Panc1 (cell line): ENCODE data around the gene DDX28. TPM values are rescaled to one million over a fixed set of nuclear protein-coding genes. Genes with fewer than 3 reads are reported as not detected.

Experiments
- ATAC-seq: fragments of 200-7000 bp; cut with Tn5 transposase; 2 replicates; pipeline ENCODE4 v1.9.1; 2020; ENCODE audit warnings: mild to moderate bottlenecking, moderate library complexity
- BruUV-seq: library from RNA; stranded (reverse); fragments of 400-500 nt; replicated peaks from 2 replicates; lab custom pipeline; 2021; lab: Mats Ljungman, UMichigan
- CTCF ChIA-PET: fragments of 300-600 bp; sonication (Branson Sonifier 250); formaldehyde crosslinking; loops from one replicate; lab custom pipeline; 2022; ENCODE audit warnings: antibody characterized with exemption; lab: Charles Lee
- POLR2A ChIA-PET: fragments of 300-600 bp; sonication (Branson Sonifier 250); formaldehyde crosslinking; loops from one replicate; lab custom pipeline; 2022; ENCODE audit warnings: antibody characterized with exemption; lab: Charles Lee
- DNase-seq: peaks from one replicate; pipeline ENCODE4 v3.0.0-alpha.2; 2010; ENCODE audit warnings: low read depth, low spot score
- H3K27ac ChIP-seq: 2 replicates; pipeline ENCODE4 v1.5.1; 2011; ENCODE audit warnings: mild to moderate bottlenecking, low read length, inconsistent platforms
- H3K27me3 ChIP-seq: fragments of 200-500 bp; sonication (Bioruptor generic); 2 replicates; pipeline ENCODE4 v1.6.0; 2014; ENCODE audit warnings: low read length, inconsistent platforms; ENCODE audit not compliant: control insufficient read depth, insufficient read depth
- H3K36me3 ChIP-seq: fragments of 200-500 bp; sonication (Bioruptor generic); 2 replicates; pipeline ENCODE4 v1.5.1; 2014; ENCODE audit warnings: inconsistent platforms, mild to moderate bottlenecking, low read length, moderate library complexity; ENCODE audit not compliant: control insufficient read depth, insufficient read depth
- H3K4me1 ChIP-seq: 2 replicates; pipeline ENCODE4 v1.5.1; 2011; ENCODE audit warnings: inconsistent platforms, mild to moderate bottlenecking, low read length, moderate library complexity; ENCODE audit not compliant: control insufficient read depth, insufficient read depth
- H3K4me3 ChIP-seq, 2 experiments: 2 replicates each; pipeline ENCODE4 v1.5.1; 2011 to 2012; ENCODE audit warnings: low read depth in 2 of 2, low read length in 2 of 2, mild to moderate bottlenecking in 2 of 2, inconsistent platforms in 1 of 2, moderate library complexity in 1 of 2
- H3K9me3 ChIP-seq: fragments of 200-500 bp; sonication (Bioruptor generic); 2 replicates; pipeline ENCODE4 v1.5.1; 2014; ENCODE audit warnings: low read depth, mild to moderate bottlenecking, inconsistent platforms, low read length, moderate library complexity; ENCODE audit not compliant: control insufficient read depth, insufficient read depth
- CTCF ChIP-seq: fragments of 450-650 bp; IDR thresholded peaks from 2 replicates; pipeline ENCODE4 v1.5.1; 2017; ENCODE audit warnings: mild to moderate bottlenecking
- POLR2AphosphoS5 ChIP-seq: IDR thresholded peaks from 2 replicates; pipeline ENCODE4 v1.6.1; 2012; ENCODE audit warnings: mild to moderate bottlenecking, low read depth, low read length, moderate library complexity
- REST ChIP-seq, 2 experiments: IDR thresholded peaks; 2 replicates each; pipeline ENCODE4 v1.6.1; 2011 to 2012; ENCODE audit warnings: low read depth in 2 of 2, control low read depth in 1 of 2, low read length in 1 of 2, mild to moderate bottlenecking in 1 of 2, moderate library complexity in 1 of 2; ENCODE audit not compliant: insufficient read depth in 1 of 2
- SIN3A ChIP-seq: IDR thresholded peaks from 2 replicates; pipeline ENCODE4 v1.6.1; 2012; ENCODE audit warnings: low read depth, mild to moderate bottlenecking, low read length, moderate library complexity, borderline replicate concordance; ENCODE audit not compliant: insufficient read depth
- TCF7L2 ChIP-seq: IDR thresholded peaks from 2 replicates; pipeline ENCODE4 v1.6.1; 2011; ENCODE audit warnings: mild to moderate bottlenecking, low read depth, low read length, inconsistent platforms
- in situ Hi-C: cut with HindIII; loops from 2 replicates; pipeline ENCODE4 v1.10.0; 2016; ENCODE audit warnings: low sequenced_read_pairs, low pct_unique_long_range_greater_than_20kb
- intact Hi-C: fragments of 100-400 bp; cut with micrococcal nuclease; formaldehyde crosslinking; loops from one replicate; pipeline ENCODE4 v1.10.0; 2022; ENCODE audit not compliant: unreplicated experiment
- total RNA-seq: library from RNA; stranded (reverse); gene quantifications from one replicate; pipeline ENCODE4 v1.2.1, GENCODE V29; 2021; ENCODE audit not compliant: unreplicated experiment

The DDX28 gene
- total RNA-seq, 1 experiment from 2014 or later = 8.4 TPM

GRCh38 chr16:67979955-67980678, 42.9 kb downstream of the DDX28 start, which contains the start of gene DPEP3:
TSS of gene DPEP3 (minus strand) at chr16:67980499. CDS start at chr16:67980380, 119 bp downstream.
- no peak for DNase-seq
- Histone ChIP-seq H3K4me1 (no peaks in the 10 kb centered on the region; the same call in 1 of the 2 replicates), H3K36me3 (no peaks in the 10 kb centered on the region), H3K4me3 (no peak within 1 kb of the TSS), H3K9me3 (no peaks in the 10 kb centered on the region), H3K27ac (no peak within 1 kb of the TSS), H3K27me3 (no peaks in the 10 kb centered on the region)
- ChIA-PET CTCF (no interaction called here), POLR2A (no interaction called here)
- TF ChIP-seq REST (IDR thresholded peaks at IDR 0.05; ENCODE audit: insufficient read depth in 1 of 2, low read depth in 2 of 2, low read length in 1 of 2) = no peak
- TF ChIP-seq POLR2AphosphoS5 = no peak
- TF ChIP-seq CTCF = no peak
- intact Hi-C loops (no loop called here), in situ Hi-C loops (no loop called here)
- BruUV-seq = no TSS peak
- no peak for ATAC-seq

GRCh38 chr16:67977469-67978227, 45.4 kb downstream of the DDX28 start:
- intact Hi-C loops = no loop called here
- in situ Hi-C loops = no loop called here
- CTCF ChIA-PET = no interaction called here
- no TSS peak for BruUV-seq
- Histone ChIP-seq H3K27ac (no peak overlapping the region), H3K27me3 (no peaks in the 10 kb centered on the region), H3K9me3 (no peaks in the 10 kb centered on the region), H3K36me3 (no peaks in the 10 kb centered on the region), H3K4me3 (no peak overlapping the region), H3K4me1 (no peaks in the 10 kb centered on the region)
- no peak for DNase-seq
- POLR2A ChIA-PET = no interaction called here
- TF ChIP-seq POLR2AphosphoS5 = no peak
- TF ChIP-seq SIN3A = no peak
- no peak for TF ChIP-seq REST (IDR thresholded peaks at IDR 0.05; ENCODE audit: insufficient read depth in 1 of 2, low read depth in 2 of 2, low read length in 1 of 2)
- no peak for TF ChIP-seq CTCF
- no peak for TF ChIP-seq TCF7L2
- ATAC-seq = no peak
